Activated CD4-positive, alpha-beta T cell treated with anti-CD3 and anti-CD28 coated beads for 36 hours (primary cell): ENCODE data around the gene CROCC. TPM values are rescaled to one million over a fixed set of nuclear protein-coding genes. Genes with fewer than 3 reads are reported as not detected.

Experiments
- ATAC-seq: fragments of 200-7000 bp; cut with Tn5 transposase; one replicate; pipeline ENCODE4 v1.10.0; 2021; ENCODE audit warnings: mild to moderate bottlenecking, moderate library complexity
- CTCF ChIA-PET: fragments of 350-600 bp; sonication (Branson Sonifier 250); formaldehyde crosslinking; loops from one replicate; lab custom pipeline; 2021; ENCODE audit warnings: antibody characterized with exemption; lab: Charles Lee
- POLR2A ChIA-PET: fragments of 350-600 bp; sonication (Branson Sonifier 250); formaldehyde crosslinking; loops from one replicate; lab custom pipeline; 2021; ENCODE audit warnings: antibody characterized with exemption, inconsistent platforms; lab: Charles Lee
- DNase-seq: peaks from one replicate; pipeline ENCODE4 v3.0.0-alpha.2; 2020
- H3K27ac Mint-ChIP-seq: one replicate; pipeline ENCODE4 v1.8.0; 2021; ENCODE audit warnings: mixed read lengths
- H3K27me3 Mint-ChIP-seq: one replicate; pipeline ENCODE4 v1.8.0; 2021; ENCODE audit warnings: mixed read lengths
- H3K36me3 Mint-ChIP-seq: one replicate; pipeline ENCODE4 v1.8.0; 2021; ENCODE audit warnings: low read depth, mixed read lengths
- H3K4me1 Mint-ChIP-seq: one replicate; pipeline ENCODE4 v1.8.0; 2021; ENCODE audit warnings: mixed read lengths
- H3K4me3 Mint-ChIP-seq: one replicate; pipeline ENCODE4 v1.8.0; 2021; ENCODE audit warnings: mild to moderate bottlenecking, moderate library complexity, mixed read lengths
- H3K9me3 Mint-ChIP-seq: one replicate; pipeline ENCODE4 v1.8.0; 2021; ENCODE audit warnings: low read depth, mixed read lengths
- intact Hi-C, 2 experiments: fragments of 100-400 bp; cut with DNase I in 1 of 2; cut with micrococcal nuclease in 1 of 2; formaldehyde crosslinking; loops; one replicate each; pipeline versions ENCODE4 v1.14.2 to v1.15.1; 2022 to 2024; cut with DNase I, micrococcal nuclease
- total RNA-seq, 2 experiments: library from RNA; stranded (reverse); gene quantifications; one replicate each; pipeline ENCODE4 v1.2.3, GENCODE V29; 2021

CROCC gene
- total RNA-seq, 2 experiments from 2014 or later: 18.4 to 25.7 TPM

GRCh38 chr1:16979475-16980327 lies 58.0 kb downstream of the CROCC start:
- ATAC-seq (no peak), DNase-seq (no peak)
- no peaks in the 10 kb centered on the region for H3K36me3 Mint-ChIP-seq
- no peaks in the 10 kb centered on the region for H3K9me3 Mint-ChIP-seq
- ChIA-PET POLR2A (no interaction called here), CTCF (interaction anchor here (2.2 kb wide), 1 partner anchor 20 kb away, joined by 8 read pairs; no protein-coding TSS in a partner anchor)
- peaks cover 16% of the 10 kb centered on the region for H3K27me3 Mint-ChIP-seq
- intact Hi-C loops: no loop called here
- H3K27ac Mint-ChIP-seq: no peak overlapping the region
- H3K4me3 Mint-ChIP-seq: no peak overlapping the region
- peaks cover 13% of the 10 kb centered on the region for H3K4me1 Mint-ChIP-seq

DNA sequence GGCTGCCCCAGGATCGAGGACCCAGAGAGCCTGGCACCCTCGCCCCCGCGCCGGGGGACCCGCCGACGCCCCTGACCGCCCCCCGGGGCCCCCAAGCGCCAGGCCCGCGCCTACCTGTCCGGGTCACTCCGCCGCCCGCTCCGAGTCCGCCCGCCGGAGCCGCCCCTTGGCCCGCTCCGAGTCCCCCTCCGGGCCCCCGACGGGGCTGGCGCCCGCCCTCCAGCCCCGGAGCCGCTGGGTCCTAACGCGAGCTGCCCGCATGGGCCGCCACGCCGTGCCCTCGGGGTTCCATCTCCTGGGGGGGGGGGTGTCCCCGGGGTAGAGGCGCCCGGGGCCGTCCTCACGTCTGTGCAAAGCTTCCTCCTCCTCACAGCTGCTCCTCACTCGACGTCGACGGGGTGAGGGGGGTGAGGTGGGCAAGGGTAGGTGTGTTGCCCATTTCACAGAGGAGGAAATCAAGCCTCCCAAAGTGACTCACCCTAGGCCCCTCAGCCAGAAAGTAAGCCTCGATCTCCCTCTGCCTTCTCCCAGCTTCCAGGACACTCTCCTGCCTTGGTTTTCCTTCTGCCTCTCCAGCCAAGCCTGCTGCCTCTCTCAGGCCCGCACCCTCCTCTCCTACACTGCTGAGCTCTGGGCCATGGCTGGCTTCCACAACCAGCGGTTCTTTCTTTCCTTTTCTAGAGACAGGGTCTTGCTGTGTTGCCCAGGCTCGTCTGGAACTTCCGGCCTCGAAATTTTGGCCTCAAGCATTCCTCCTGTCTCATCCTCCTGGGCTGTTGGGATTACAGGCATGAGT lies 58.9 kb downstream of the CROCC start, which contains the start of gene MFAP2:
MFAP2 (minus strand) TSS at position 148 of the 796 bp plus-strand sequence. CDS start 2,347 bp downstream, outside the sequence.
- ChIA-PET CTCF (interaction anchor here (0.7 to 2.2 kb wide), 3 partner anchors 20 to 29 kb away, joined by 3 to 8 read pairs (median 3); no protein-coding TSS in a partner anchor), POLR2A (no interaction called here)
- no peaks in the 10 kb centered on the region for H3K9me3 Mint-ChIP-seq
- H3K4me1 Mint-ChIP-seq: peaks cover 13% of the 10 kb centered on the region
- intact Hi-C loops: no loop called here
- ATAC-seq (peak; percentile 42), DNase-seq (peak; percentile 21)
- peaks cover 2% of the 10 kb centered on the region for H3K36me3 Mint-ChIP-seq
- H3K27me3 Mint-ChIP-seq: peaks cover 16% of the 10 kb centered on the region
- no peak within 1 kb of the TSS for H3K27ac Mint-ChIP-seq
- H3K4me3 Mint-ChIP-seq: peak within 1 kb of the TSS; percentile 16

- Mint-ChIP-seq H3K36me3 (peaks cover 6% of the 10 kb centered on the region), H3K4me1 (peaks cover 13% of the 10 kb centered on the region), H3K9me3 (no peaks in the 10 kb centered on the region), H3K27me3 (peaks cover 16% of the 10 kb centered on the region), H3K27ac (no peak overlapping the region), H3K4me3 (peak overlapping the region; percentile 16)
- DNase-seq: no peak
- POLR2A ChIA-PET: interaction anchor here (0.7 kb wide), 1 partner anchor 11 kb away, joined by 4 read pairs; no protein-coding TSS in a partner anchor
- CTCF ChIA-PET: interaction anchor here (1.2 kb wide), 1 partner anchor 21 kb away, joined by 3 read pairs; no protein-coding TSS in a partner anchor
- intact Hi-C loops: no loop called here
- ATAC-seq: no peak
Measured at GRCh38 chr1:16981269-16981849, 59.6 kb downstream of the CROCC start.

DNA sequence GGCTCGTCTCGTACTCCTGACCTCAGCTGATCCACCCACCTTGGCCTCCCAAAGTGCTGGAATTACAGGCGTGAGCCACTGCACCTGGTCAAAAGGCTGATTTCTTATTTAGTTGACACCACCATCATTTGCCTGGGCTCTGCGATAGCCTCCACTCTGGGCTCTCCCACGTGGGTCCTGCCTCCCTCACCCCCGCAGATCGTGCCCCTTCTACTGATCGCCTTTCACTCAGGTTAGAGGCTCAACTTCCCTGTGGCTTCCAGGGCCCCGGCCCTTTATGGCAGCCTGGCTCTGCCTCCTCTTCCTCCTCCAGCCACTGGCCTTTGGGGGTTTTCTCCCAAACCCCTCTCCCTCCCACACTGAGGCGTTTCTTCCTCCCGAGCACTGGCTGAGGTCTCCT lies 61.2 kb downstream of the CROCC start:
- POLR2A ChIA-PET: no interaction called here
- Mint-ChIP-seq H3K27ac (no peak overlapping the region), H3K4me1 (peaks cover 13% of the 10 kb centered on the region), H3K4me3 (no peak overlapping the region), H3K36me3 (peaks cover 12% of the 10 kb centered on the region), H3K9me3 (no peaks in the 10 kb centered on the region), H3K27me3 (peaks cover 16% of the 10 kb centered on the region)
- CTCF ChIA-PET: no interaction called here
- intact Hi-C loops: no loop called here
- DNase-seq (no peak), ATAC-seq (no peak)

GRCh38 chr1:16983649-16984048 lies 61.9 kb downstream of the CROCC start:
- ATAC-seq (no peak), DNase-seq (no peak)
- ChIA-PET POLR2A (no interaction called here), CTCF (interaction anchor here (0.6 kb wide), 1 partner anchor 474 kb away, joined by 3 read pairs; no protein-coding TSS in a partner anchor)
- peaks cover 16% of the 10 kb centered on the region for H3K27me3 Mint-ChIP-seq
- intact Hi-C loops: no loop called here
- H3K36me3 Mint-ChIP-seq: peaks cover 15% of the 10 kb centered on the region
- H3K4me3 Mint-ChIP-seq: no peak overlapping the region
- no peaks in the 10 kb centered on the region for H3K9me3 Mint-ChIP-seq
- no peak overlapping the region for H3K27ac Mint-ChIP-seq
- peaks cover 13% of the 10 kb centered on the region for H3K4me1 Mint-ChIP-seq

- no peak for ATAC-seq
- no peak for DNase-seq
- H3K27ac Mint-ChIP-seq: no peak overlapping the region
- no peaks in the 10 kb centered on the region for H3K9me3 Mint-ChIP-seq
- ChIA-PET CTCF (no interaction called here), POLR2A (no interaction called here)
- peaks cover 15% of the 10 kb centered on the region for H3K36me3 Mint-ChIP-seq
- H3K27me3 Mint-ChIP-seq: peaks cover 14% of the 10 kb centered on the region
- H3K4me1 Mint-ChIP-seq: peaks cover 13% of the 10 kb centered on the region
- H3K4me3 Mint-ChIP-seq: no peak overlapping the region
- intact Hi-C loops: no loop called here
Measured at GRCh38 chr1:16984717-16985116, 63.0 kb downstream of the CROCC start.

GRCh38 chr1:16986113-16986512 lies 64.4 kb downstream of the CROCC start:
- H3K27me3 Mint-ChIP-seq: peaks cover 9% of the 10 kb centered on the region
- ChIA-PET POLR2A (no interaction called here), CTCF (interaction anchor here (0.9 kb wide), 1 partner anchor 33 kb away, joined by 3 read pairs; no protein-coding TSS in a partner anchor)

GRCh38 chr1:16986560-16986959 lies 64.8 kb downstream of the CROCC start:
- H3K4me1 Mint-ChIP-seq: no peaks in the 10 kb centered on the region
- DNase-seq (no peak), ATAC-seq (no peak)
- H3K27me3 Mint-ChIP-seq: peaks cover 4% of the 10 kb centered on the region
- no peaks in the 10 kb centered on the region for H3K9me3 Mint-ChIP-seq
- ChIA-PET POLR2A (no interaction called here), CTCF (interaction anchor here (0.9 kb wide), 1 partner anchor 33 kb away, joined by 3 read pairs; no protein-coding TSS in a partner anchor)
- intact Hi-C loops: no loop called here
- H3K27ac Mint-ChIP-seq: no peak overlapping the region
- no peak overlapping the region for H3K4me3 Mint-ChIP-seq
- peaks cover 19% of the 10 kb centered on the region for H3K36me3 Mint-ChIP-seq

More at GRCh38 chr1:16986113-16986512, 64.4 kb downstream of the CROCC start:
- H3K27ac Mint-ChIP-seq: no peak overlapping the region
- DNase-seq: no peak
- H3K4me1 Mint-ChIP-seq: peaks cover 4% of the 10 kb centered on the region
- intact Hi-C loops: no loop called here
- H3K4me3 Mint-ChIP-seq: no peak overlapping the region
- H3K9me3 Mint-ChIP-seq: no peaks in the 10 kb centered on the region
- no peak for ATAC-seq
- H3K36me3 Mint-ChIP-seq: peaks cover 19% of the 10 kb centered on the region

DNA sequence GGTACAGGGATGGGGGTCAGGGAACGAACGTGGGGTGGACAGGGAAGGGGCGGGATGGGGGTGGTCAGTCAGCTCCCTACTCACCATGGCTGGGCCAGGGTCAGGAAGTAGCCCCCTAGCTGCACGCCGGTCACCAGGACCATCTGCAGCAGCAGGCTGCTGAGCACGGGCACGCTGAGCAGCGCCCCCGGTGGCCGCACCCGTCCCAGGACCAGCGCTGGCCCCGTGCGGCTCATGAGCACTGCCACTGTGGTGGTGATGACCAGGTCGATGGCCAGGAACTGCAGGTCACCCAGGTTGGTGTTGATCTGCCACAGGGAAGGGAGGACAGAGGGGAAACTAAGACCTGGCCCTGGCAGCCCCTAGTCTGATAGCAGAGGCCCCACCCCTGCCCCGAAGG lies 65.2 kb downstream of the CROCC start:
- intact Hi-C loops: no loop called here
- POLR2A ChIA-PET: no interaction called here

DNA sequence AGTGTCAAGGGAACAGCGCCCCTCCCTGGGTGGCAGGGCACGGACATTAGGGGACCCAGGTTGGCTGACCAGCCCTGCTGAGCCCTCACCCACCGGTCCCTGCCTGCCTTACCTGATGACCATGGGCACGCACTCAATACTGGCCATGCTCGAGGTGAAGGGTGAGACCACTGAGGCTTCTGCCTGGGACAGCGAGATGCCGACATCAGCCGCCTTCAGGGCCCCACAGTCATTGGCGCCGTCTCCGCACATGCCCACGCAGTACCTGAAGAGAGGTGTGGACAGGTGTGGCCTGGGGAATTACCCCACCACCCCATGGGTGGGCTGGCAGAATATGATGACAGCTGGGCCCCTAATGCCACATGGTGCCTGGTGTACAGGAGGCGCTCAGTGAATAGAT lies 66.5 kb downstream of the CROCC start:
- H3K4me3 Mint-ChIP-seq: no peak overlapping the region
- ATAC-seq (no peak), DNase-seq (no peak)
- CTCF ChIA-PET: no interaction called here
- POLR2A ChIA-PET: no interaction called here
- no peaks in the 10 kb centered on the region for H3K9me3 Mint-ChIP-seq
- no peaks in the 10 kb centered on the region for H3K4me1 Mint-ChIP-seq
- intact Hi-C loops: no loop called here
- peaks cover 2% of the 10 kb centered on the region for H3K27me3 Mint-ChIP-seq
- H3K27ac Mint-ChIP-seq: no peak overlapping the region
- peaks cover 19% of the 10 kb centered on the region for H3K36me3 Mint-ChIP-seq

More for the DNA sequence above, 65.2 kb downstream of the CROCC start:
- peaks cover 4% of the 10 kb centered on the region for H3K27me3 Mint-ChIP-seq
- CTCF ChIA-PET: interaction anchor here (0.9 kb wide), 1 partner anchor 32 kb away, joined by 3 read pairs; no protein-coding TSS in a partner anchor
- no peak overlapping the region for H3K27ac Mint-ChIP-seq
- no peak overlapping the region for H3K4me3 Mint-ChIP-seq
- ATAC-seq (no peak), DNase-seq (no peak)
- peaks cover 19% of the 10 kb centered on the region for H3K36me3 Mint-ChIP-seq
- no peaks in the 10 kb centered on the region for H3K9me3 Mint-ChIP-seq
- no peaks in the 10 kb centered on the region for H3K4me1 Mint-ChIP-seq
